ENCODE measurements around the gene IL3.

- TF ChIP-seq POLR2A (IDR thresholded peaks at IDR 0.05) (no peak), CTCF (IDR thresholded peaks at IDR 0.05) (no peak)
These were observed 38.2 kb downstream of the IL3 start for GRCh38 chr5:132098621-132099020.
